Vagina (tissue), 2 donors: ENCODE results near the gene NPIPA1.
"Not testable (repeated sequence)": the region's sequence is repeated elsewhere in the genome, so short reads cannot be mapped to it uniquely, and the experiment has no call there.

Experiments used
- CTCF ChIP-seq, 3 experiments: fragments of 450-650 bp in 2 of 3; fragments of 200-600 bp in 1 of 3; sonication (generic) in 1 of 3; IDR thresholded peaks; one replicate each; pipeline ENCODE4 v1.5.1; 2017 to 2019; ENCODE audit warnings: antibody characterized with exemption in 3 of 3, mild to moderate bottlenecking in 2 of 3, moderate library complexity in 2 of 3
- POLR2A ChIP-seq, 2 donors: fragments of 450-650 bp; IDR thresholded peaks; one replicate each; pipeline ENCODE4 v1.6.1; 2017; ENCODE audit warnings: antibody characterized with exemption in 2 of 2, mild to moderate bottlenecking in 2 of 2, moderate library complexity in 2 of 2

DNA sequence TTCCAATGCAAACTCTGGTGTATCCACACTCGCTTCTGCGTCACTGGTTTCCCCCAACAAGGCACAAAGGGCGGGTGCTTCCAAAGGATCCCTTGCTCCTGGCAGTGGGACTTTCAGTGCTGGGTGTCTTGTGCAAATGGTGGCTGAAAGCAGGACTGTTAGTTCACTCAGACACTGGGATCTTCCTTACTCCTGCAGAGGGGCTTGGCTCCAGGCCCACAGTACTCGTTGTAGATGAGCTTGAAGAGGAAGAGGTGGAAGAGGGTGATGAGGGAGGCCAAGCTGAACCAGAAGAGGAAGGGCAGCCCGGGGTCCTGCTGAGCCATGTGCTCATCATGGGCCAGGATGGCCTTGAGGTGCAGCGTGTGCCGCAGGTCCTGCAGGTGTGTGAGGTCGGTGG is 50.8 kb downstream of the NPIPA1 start:
- TF ChIP-seq CTCF, POLR2A (IDR thresholded peaks at IDR 0.05): not testable (repeated sequence)
